ENCODE measurements around the gene LUC7L3. TPM values are rescaled to one million over a fixed set of nuclear protein-coding genes. Genes with fewer than 3 reads are reported as not detected.
A peak's percentile ranks its signal among the peaks of the same experiment; 100 is the strongest.

Gene LUC7L3
- total RNA-seq, 1 experiment from 2014 or later, result 184 TPM

GRCh38 chr17:50802609-50803571, 83.5 kb downstream of the LUC7L3 start:
- intact Hi-C loops (cut with micrococcal nuclease), result no loop called here
- Histone ChIP-seq H4K20me1 (ENCODE audit: insufficient read depth) (no peaks in the 10 kb centered on the region), H3K36me3 (ENCODE audit: control insufficient read depth in 1 of 2, insufficient read depth in 2 of 2, low read length in 2 of 2) (no peaks in the 10 kb centered on the region), H3K4me1 (ENCODE audit: control insufficient read depth in 1 of 2, insufficient read depth in 2 of 2, low read length in 2 of 2) (peaks cover 0 to 14% of the 10 kb centered on the region in 2 experiments; a peak in 2 of 4 replicates), H3K9me2 (ENCODE audit: insufficient read depth) (no peaks in the 10 kb centered on the region), H3K4me2 (ENCODE audit: low read length) (no peak overlapping the region), H3K9me3 (ENCODE audit: control insufficient read depth in 1 of 2, insufficient read depth in 1 of 2, low read depth in 1 of 2, low read length in 2 of 2) (no peaks in the 10 kb centered on the region), H3K9ac (ENCODE audit: low read length) (no peak overlapping the region), H3K27me3 (ENCODE audit: insufficient read depth, low read length) (no peaks in the 10 kb centered on the region), H3K79me2 (ENCODE audit: insufficient read depth, low read length) (no peaks in the 10 kb centered on the region), H3K27ac (ENCODE audit: low read depth, low read length) (no peak overlapping the region), H3K4me3 (replicated peaks in 1 of 2; ENCODE audit: low read depth in 1 of 2, low read length in 2 of 2) (no peak overlapping the region), H2AFZ (ENCODE audit: low read depth, low read length, poor library complexity, severe bottlenecking) (no peak overlapping the region)
- DNase-seq (ENCODE audit: low read depth, low spot score), result no peak
- no TSS peak for BruUV-seq (replicated peaks)
- ChIA-PET POLR2A (no interaction called here), CTCF (interaction anchor here (0.9 to 1.3 kb wide), 2 partner anchors 14 to 20 kb away, joined by 3 to 6 read pairs; no protein-coding TSS in a partner anchor), RAD21 (ENCODE audit: low non-redundant PET in 1 of 2, low total read pairs in 2 of 2, uncharacterized antibody in 2 of 2, unreplicated experiment in 2 of 2) (interaction anchor here in 1 of 2 experiments (0.6 kb wide), 1 partner anchor 190 kb away, joined by 5 read pairs; no protein-coding TSS in a partner anchor)
- TF ChIP-seq ATF3 (IDR thresholded peaks at IDR 0.05) (no peak), ZFX (IDR thresholded peaks at IDR 0.05) (0 out of 2 replicates have a peak, but pooled peaks have one; percentile 3), ZNF274 (IDR thresholded peaks at IDR 0.05; ENCODE audit: low read depth, low read length) (no peak), SRF (IDR thresholded peaks at IDR 0.05; ENCODE audit: low read depth) (no peak)
- ATAC-seq, result no peak

- no peak overlapping the region for H3K9ac ChIP-seq (ENCODE audit: low read length)
- DNase-seq (ENCODE audit: low read depth, low spot score) (no peak), ATAC-seq (no peak)
- intact Hi-C loops (cut with micrococcal nuclease), result no loop called here
- H3K36me3 ChIP-seq (ENCODE audit: control insufficient read depth in 1 of 2, insufficient read depth in 2 of 2, low read length in 2 of 2), result no peaks in the 10 kb centered on the region
- H3K4me2 ChIP-seq (ENCODE audit: low read length), result peak overlapping the region; percentile 9; the same call in 1 of the 2 replicates
- ChIA-PET CTCF (interaction anchor here (0.9 kb wide), 1 partner anchor 13 kb away, joined by 3 read pairs; no protein-coding TSS in a partner anchor), POLR2A (no interaction called here), RAD21 (ENCODE audit: low non-redundant PET in 1 of 2, low total read pairs in 2 of 2, uncharacterized antibody in 2 of 2, unreplicated experiment in 2 of 2) (no interaction called here)
- H3K27ac ChIP-seq (ENCODE audit: low read depth, low read length), result no peak overlapping the region
- peaks cover 0 to 14% of the 10 kb centered on the region in 2 experiments; a peak in 2 of 4 replicates for H3K4me1 ChIP-seq (ENCODE audit: control insufficient read depth in 1 of 2, insufficient read depth in 2 of 2, low read length in 2 of 2)
- H3K4me3 ChIP-seq (replicated peaks in 1 of 2; ENCODE audit: low read depth in 1 of 2, low read length in 2 of 2), result no peak overlapping the region
- H4K20me1 ChIP-seq (ENCODE audit: insufficient read depth), result no peaks in the 10 kb centered on the region
- H3K79me2 ChIP-seq (ENCODE audit: insufficient read depth, low read length), result no peaks in the 10 kb centered on the region
- no peak overlapping the region for H2AFZ ChIP-seq (ENCODE audit: low read depth, low read length, poor library complexity, severe bottlenecking)
- no peaks in the 10 kb centered on the region for H3K9me2 ChIP-seq (ENCODE audit: insufficient read depth)
- no peaks in the 10 kb centered on the region for H3K9me3 ChIP-seq (ENCODE audit: control insufficient read depth in 1 of 2, insufficient read depth in 1 of 2, low read depth in 1 of 2, low read length in 2 of 2)
- H3K27me3 ChIP-seq (ENCODE audit: insufficient read depth, low read length), result no peaks in the 10 kb centered on the region
- BruUV-seq (replicated peaks), result no TSS peak
- TF ChIP-seq MAX (IDR thresholded peaks at IDR 0.05), result no peak
- no peak for TF ChIP-seq ATF3 (IDR thresholded peaks at IDR 0.05)
- no peak for TF ChIP-seq SIN3A (IDR thresholded peaks at IDR 0.05; ENCODE audit: low read depth)
- no peak for TF ChIP-seq SP1 (IDR thresholded peaks at IDR 0.05; ENCODE audit: low read depth)
- no peak for TF ChIP-seq EZH2phosphoT487 (IDR thresholded peaks at IDR 0.05; ENCODE audit: borderline replicate concordance)
- no peak for TF ChIP-seq CEBPB (IDR thresholded peaks at IDR 0.05; ENCODE audit: low read depth)
- no peak for TF ChIP-seq ZFX (IDR thresholded peaks at IDR 0.05)
- no peak for TF ChIP-seq REST (IDR thresholded peaks at IDR 0.05; ENCODE audit: low read depth)
- no peak for TF ChIP-seq JUND (IDR thresholded peaks at IDR 0.05)
- TF ChIP-seq ELF1 (IDR thresholded peaks at IDR 0.05; ENCODE audit: borderline replicate concordance, low read depth), result no peak
- TF ChIP-seq SRF (IDR thresholded peaks at IDR 0.05; ENCODE audit: low read depth), result no peak
- no peak for TF ChIP-seq ZNF274 (IDR thresholded peaks at IDR 0.05; ENCODE audit: low read depth, low read length)
Observed at GRCh38 chr17:50803676-50804075, 84.3 kb downstream of the LUC7L3 start.
